HCT116 (cell line): Measurements from ENCODE around the gene TBC1D32. TPM values are rescaled to one million over a fixed set of nuclear protein-coding genes. Genes with fewer than 3 reads are reported as not detected.

Experiments used
- ATAC-seq: fragments of 200-7000 bp; cut with Tn5 transposase; 2 replicates; pipeline ENCODE4 v1.9.1; 2020; ENCODE audit warnings: mild to moderate bottlenecking, moderate library complexity
- BruUV-seq: library from RNA; stranded (reverse); fragments of 400-500 nt; replicated peaks from 2 replicates; lab custom pipeline; 2021; lab: Mats Ljungman, UMichigan
- CTCF ChIA-PET: fragments of 300-600 bp; sonication (Branson Sonifier 250); formaldehyde crosslinking; loops from one replicate; lab custom pipeline; 2021; ENCODE audit warnings: antibody characterized with exemption; lab: Charles Lee
- POLR2A ChIA-PET: fragments of 300-600, 350-600 bp; sonication (Branson Sonifier 250); formaldehyde crosslinking; loops from one replicate; lab custom pipeline; 2021; ENCODE audit warnings: antibody characterized with exemption; lab: Charles Lee
- RAD21 ChIA-PET, 2 experiments: fragments of 300-600 bp; sonication (Branson Sonifier 250); formaldehyde crosslinking; loops; one replicate each; lab custom pipeline; 2023; ENCODE audit warnings: low total read pairs in 2 of 2; ENCODE audit not compliant: uncharacterized antibody in 2 of 2, unreplicated experiment in 2 of 2, low non-redundant PET in 1 of 2; lab: Charles Lee
- DNase-seq: peaks from one replicate; pipeline ENCODE4 v3.0.0-alpha.2; 2010; ENCODE audit warnings: low read depth, low spot score
- H2AFZ ChIP-seq: fragments of 200-600 bp; shearing (Covaris generic), sonication (generic); 2 replicates; pipeline ENCODE4 v1.6.1; 2017; ENCODE audit warnings: low read depth, mixed run types, mixed read lengths, antibody characterized with exemption, low read length; ENCODE audit not compliant: poor library complexity, severe bottlenecking
- H3K27ac ChIP-seq: 2 replicates; pipeline ENCODE4 v1.5.1; 2012; ENCODE audit warnings: low read depth, low read length
- H3K27me3 ChIP-seq: fragments of 200-600 bp; sonication (generic); 2 replicates; pipeline ENCODE4 v1.6.1; 2016; ENCODE audit warnings: mixed run types, low read length, mixed read lengths; ENCODE audit not compliant: insufficient read depth
- H3K36me3 ChIP-seq, 2 experiments: fragments of 200-500 bp in 1 of 2; fragments of 200-600 bp in 1 of 2; sonication (Bioruptor generic) in 1 of 2; sonication (generic) in 1 of 2; 2 replicates each; pipeline versions ENCODE4 v1.5.1 to v1.6.1; 2014 to 2016; ENCODE audit warnings: low read length in 2 of 2, inconsistent platforms in 1 of 2, mixed read lengths in 1 of 2, mixed run types in 1 of 2; ENCODE audit not compliant: insufficient read depth in 2 of 2, control insufficient read depth in 1 of 2
- H3K4me1 ChIP-seq, 2 experiments: fragments of 200-600 bp in 1 of 2; sonication (generic) in 1 of 2; 2 replicates each; pipeline versions ENCODE4 v1.5.1 to v1.6.1; 2012 to 2017; ENCODE audit warnings: low read length in 2 of 2, inconsistent platforms in 1 of 2, mild to moderate bottlenecking in 1 of 2, mixed read lengths in 1 of 2, mixed run types in 1 of 2, moderate library complexity in 1 of 2; ENCODE audit not compliant: insufficient read depth in 2 of 2, control insufficient read depth in 1 of 2
- H3K4me2 ChIP-seq: fragments of 200-600 bp; sonication (generic); 2 replicates; pipeline ENCODE4 v1.6.1; 2017; ENCODE audit warnings: mixed run types, low read length, mixed read lengths
- H3K4me3 ChIP-seq, 2 experiments: fragments of 200-600 bp in 1 of 2; sonication (generic) in 1 of 2; replicated peaks in 1 of 2; 2 replicates each; pipeline ENCODE4 v1.5.1; 2011 to 2016; ENCODE audit warnings: low read length in 2 of 2, control low read depth in 1 of 2, low read depth in 1 of 2, mild to moderate bottlenecking in 1 of 2, mixed read lengths in 1 of 2, mixed run types in 1 of 2
- H3K79me2 ChIP-seq: fragments of 200-600 bp; sonication (generic); 2 replicates; pipeline ENCODE4 v1.6.1; 2017; ENCODE audit warnings: mild to moderate bottlenecking, mixed run types, low read length, moderate library complexity, mixed read lengths; ENCODE audit not compliant: insufficient read depth
- H3K9ac ChIP-seq: fragments of 200-600 bp; sonication (generic); 2 replicates; pipeline ENCODE4 v1.6.1; 2016; ENCODE audit warnings: low read length, mixed read lengths
- H3K9me2 ChIP-seq: fragments of 200-600 bp; sonication (generic), shearing (Covaris generic); 2 replicates; pipeline ENCODE4 v1.6.1; 2017; ENCODE audit warnings: mixed run types, mild to moderate bottlenecking, moderate library complexity; ENCODE audit not compliant: insufficient read depth
- H3K9me3 ChIP-seq, 2 experiments: fragments of 200-500 bp in 1 of 2; fragments of 200-600 bp in 1 of 2; sonication (Bioruptor generic) in 1 of 2; sonication (generic) in 1 of 2; 2 replicates each; pipeline ENCODE4 v1.6.1; 2014 to 2017; ENCODE audit warnings: low read length in 2 of 2, mixed read lengths in 2 of 2, inconsistent platforms in 1 of 2, low read depth in 1 of 2, mild to moderate bottlenecking in 1 of 2, mixed run types in 1 of 2, moderate library complexity in 1 of 2; ENCODE audit not compliant: control insufficient read depth in 1 of 2, insufficient read depth in 1 of 2
- H4K20me1 ChIP-seq: fragments of 200-600 bp; sonication (generic), shearing (Covaris generic); 2 replicates; pipeline ENCODE4 v1.6.1; 2017; ENCODE audit warnings: mixed run types, mild to moderate bottlenecking, moderate library complexity; ENCODE audit not compliant: insufficient read depth
- ATF3 ChIP-seq: IDR thresholded peaks from 2 replicates; pipeline ENCODE4 v1.6.1; 2012
- CEBPB ChIP-seq: IDR thresholded peaks from 2 replicates; pipeline ENCODE4 v1.6.1; 2012; ENCODE audit warnings: low read depth
- ELF1 ChIP-seq: IDR thresholded peaks from 2 replicates; pipeline ENCODE4 v1.6.1; 2012; ENCODE audit warnings: low read depth, borderline replicate concordance
- EZH2 ChIP-seq: fragments of 200-600 bp; sonication (generic); IDR thresholded peaks from 2 replicates; pipeline ENCODE4 v1.6.1; 2017; ENCODE audit warnings: antibody characterized with exemption, mixed run types
- EZH2phosphoT487 ChIP-seq: fragments of 200-600 bp; IDR thresholded peaks from 2 replicates; pipeline ENCODE4 v1.6.1; 2018; ENCODE audit warnings: antibody characterized with exemption, borderline replicate concordance
- POLR2A ChIP-seq: IDR thresholded peaks from 2 replicates; pipeline ENCODE4 v1.7.0; 2011; ENCODE audit warnings: borderline replicate concordance; ENCODE audit not compliant: insufficient read depth, insufficient read length; ENCODE audit errors: extremely low read depth
- SP1 ChIP-seq: IDR thresholded peaks from 2 replicates; pipeline ENCODE4 v1.6.1; 2012; ENCODE audit warnings: low read depth
- TCF7L2 ChIP-seq: IDR thresholded peaks from 2 replicates; pipeline ENCODE4 v1.7.0; 2011; ENCODE audit warnings: borderline replicate concordance, inconsistent platforms; ENCODE audit not compliant: insufficient read depth, insufficient read length; ENCODE audit errors: extremely low read depth
- ZFX ChIP-seq: fragments of 450-650 bp; IDR thresholded peaks from 2 replicates; pipeline ENCODE4 v1.6.1; 2017
- intact Hi-C: fragments of 100-400 bp; cut with micrococcal nuclease; formaldehyde crosslinking; loops from 2 replicates; pipeline ENCODE4 v1.10.0; 2022
- total RNA-seq: library from RNA; stranded (reverse); gene quantifications from one replicate; pipeline ENCODE4 v1.2.1, GENCODE V29; 2021; ENCODE audit not compliant: unreplicated experiment
- TF ChIP-seq, protein P1 (sequence below): IDR thresholded peaks from 2 replicates; pipeline ENCODE4 v1.6.1; 2012
- TF ChIP-seq, protein P2 (sequence below): IDR thresholded peaks from 2 replicates; pipeline ENCODE4 v1.6.1; 2011; ENCODE audit warnings: mild to moderate bottlenecking, low read length, moderate library complexity; ENCODE audit not compliant: insufficient replicate concordance; ENCODE audit errors: extremely low read depth

The TBC1D32 gene
- total RNA-seq, 1 experiment from 2014 or later, result 13.8 TPM

DNA sequence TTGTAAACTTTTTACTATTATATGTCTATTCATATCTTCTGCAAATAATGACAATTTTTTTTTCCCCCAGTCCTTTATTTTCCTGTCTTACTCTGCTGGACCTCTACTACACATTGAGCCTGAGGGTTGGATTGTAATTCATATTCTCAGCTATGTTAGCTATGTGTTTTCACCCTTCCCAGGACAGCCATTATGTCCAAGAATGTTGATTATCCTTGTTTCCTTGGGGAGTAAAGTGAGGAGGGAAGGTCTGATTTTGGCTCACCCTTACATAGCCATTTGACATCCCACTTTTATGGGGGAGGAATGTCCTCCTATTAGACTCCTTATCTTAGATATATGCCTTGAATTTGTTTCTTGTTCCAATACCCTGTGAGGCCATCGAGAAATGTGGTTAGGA lies 17.6 kb upstream of the TBC1D32 start:
- TF ChIP-seq CEBPB, result no peak
- TF ChIP-seq TCF7L2, result no peak
- TF ChIP-seq, protein P1, sequence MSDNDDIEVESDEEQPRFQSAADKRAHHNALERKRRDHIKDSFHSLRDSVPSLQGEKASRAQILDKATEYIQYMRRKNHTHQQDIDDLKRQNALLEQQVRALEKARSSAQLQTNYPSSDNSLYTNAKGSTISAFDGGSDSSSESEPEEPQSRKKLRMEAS, result no peak
- TF ChIP-seq ELF1, result no peak
- TF ChIP-seq, protein P2, sequence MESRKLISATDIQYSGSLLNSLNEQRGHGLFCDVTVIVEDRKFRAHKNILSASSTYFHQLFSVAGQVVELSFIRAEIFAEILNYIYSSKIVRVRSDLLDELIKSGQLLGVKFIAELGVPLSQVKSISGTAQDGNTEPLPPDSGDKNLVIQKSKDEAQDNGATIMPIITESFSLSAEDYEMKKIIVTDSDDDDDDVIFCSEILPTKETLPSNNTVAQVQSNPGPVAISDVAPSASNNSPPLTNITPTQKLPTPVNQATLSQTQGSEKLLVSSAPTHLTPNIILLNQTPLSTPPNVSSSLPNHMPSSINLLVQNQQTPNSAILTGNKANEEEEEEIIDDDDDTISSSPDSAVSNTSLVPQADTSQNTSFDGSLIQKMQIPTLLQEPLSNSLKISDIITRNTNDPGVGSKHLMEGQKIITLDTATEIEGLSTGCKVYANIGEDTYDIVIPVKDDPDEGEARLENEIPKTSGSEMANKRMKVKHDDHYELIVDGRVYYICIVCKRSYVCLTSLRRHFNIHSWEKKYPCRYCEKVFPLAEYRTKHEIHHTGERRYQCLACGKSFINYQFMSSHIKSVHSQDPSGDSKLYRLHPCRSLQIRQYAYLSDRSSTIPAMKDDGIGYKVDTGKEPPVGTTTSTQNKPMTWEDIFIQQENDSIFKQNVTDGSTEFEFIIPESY, result no peak
- no peak for TF ChIP-seq SP1
- TF ChIP-seq ATF3, result no peak
- no peak for TF ChIP-seq POLR2A
- no peak for TF ChIP-seq EZH2phosphoT487
- TF ChIP-seq ZFX, result no peak
- no peak for TF ChIP-seq EZH2
- POLR2A ChIA-PET, result no interaction called here
- BruUV-seq, result no TSS peak

More for the DNA sequence above, 17.6 kb upstream of the TBC1D32 start:
- H2AFZ ChIP-seq, result no peak overlapping the region
- intact Hi-C loops, result no loop called here
- H3K36me3 ChIP-seq, result no peaks in the 10 kb centered on the region
- H3K27ac ChIP-seq, result no peak overlapping the region
- no peak overlapping the region for H3K4me3 ChIP-seq
- no peaks in the 10 kb centered on the region for H4K20me1 ChIP-seq
- ATAC-seq (no peak), DNase-seq (no peak)
- ChIA-PET RAD21 (no interaction called here), CTCF (no interaction called here)
- H3K4me1 ChIP-seq, result no peaks in the 10 kb centered on the region
- H3K4me2 ChIP-seq, result no peak overlapping the region
- H3K9me2 ChIP-seq, result no peaks in the 10 kb centered on the region
- no peaks in the 10 kb centered on the region for H3K27me3 ChIP-seq
- H3K79me2 ChIP-seq, result no peaks in the 10 kb centered on the region
- no peak overlapping the region for H3K9ac ChIP-seq
- H3K9me3 ChIP-seq, result no peaks in the 10 kb centered on the region
